GM19452 (cell line): ENCODE results near the gene SPATA12.
A peak's percentile ranks its signal among the peaks of the same experiment; 100 is the strongest.

Experiments
- ATAC-seq: cut with Tn5 transposase; IDR thresholded peaks from one replicate; pipeline ENCODE4 v1.9.1; 2021; ENCODE audit not compliant: unreplicated experiment

Gene SPATA12, protein sequence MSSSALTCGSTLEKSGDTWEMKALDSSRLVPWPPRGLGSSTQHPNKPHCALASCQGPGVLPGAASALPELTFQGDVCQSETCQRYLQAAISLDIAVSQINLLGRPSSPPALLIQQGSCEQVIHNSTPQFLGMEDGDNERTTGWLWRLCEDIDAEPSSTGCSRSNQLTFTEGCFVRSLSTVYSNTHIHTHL

DNA sequence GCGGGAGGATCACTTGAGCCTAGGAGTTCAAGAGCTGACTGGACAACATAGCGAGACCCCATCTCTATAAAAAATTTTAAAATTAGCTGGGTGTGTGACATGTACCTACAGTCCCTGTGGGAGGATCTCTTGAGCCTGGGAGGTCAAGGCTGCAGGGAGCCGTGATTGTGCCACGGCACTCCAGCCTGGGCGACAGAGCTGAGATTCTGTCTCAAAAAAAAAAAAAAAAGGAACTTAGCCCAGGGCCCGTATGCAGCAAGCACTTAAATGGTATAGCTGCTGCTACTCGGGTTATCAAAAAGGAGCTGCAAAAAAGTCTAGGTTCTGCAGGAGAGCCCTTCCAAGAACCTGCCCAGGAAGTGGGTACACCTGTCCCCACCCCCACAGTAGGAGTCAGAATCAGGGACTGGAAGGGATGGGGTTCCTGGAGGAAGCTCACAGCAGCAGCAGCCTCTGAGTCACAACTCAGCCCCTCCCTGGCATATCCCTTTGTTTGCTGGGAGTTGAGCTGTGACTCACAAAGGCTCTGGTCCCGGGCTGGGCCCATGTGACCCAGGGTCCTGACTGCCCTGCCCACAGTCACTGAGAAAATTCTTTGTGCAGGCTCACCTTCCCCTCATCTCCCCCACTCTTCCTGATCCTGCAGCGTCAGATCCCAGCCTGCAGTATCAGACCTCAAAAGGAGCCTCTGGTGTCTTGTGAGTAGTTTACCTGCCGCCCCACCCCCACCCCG lies at the start of gene SPATA12:
TSS of gene SPATA12 (plus strand) at position 576 of the 733 bp plus-strand sequence. CDS start 13,031 bp downstream, outside the sequence.
- ATAC-seq, result no peak

DNA sequence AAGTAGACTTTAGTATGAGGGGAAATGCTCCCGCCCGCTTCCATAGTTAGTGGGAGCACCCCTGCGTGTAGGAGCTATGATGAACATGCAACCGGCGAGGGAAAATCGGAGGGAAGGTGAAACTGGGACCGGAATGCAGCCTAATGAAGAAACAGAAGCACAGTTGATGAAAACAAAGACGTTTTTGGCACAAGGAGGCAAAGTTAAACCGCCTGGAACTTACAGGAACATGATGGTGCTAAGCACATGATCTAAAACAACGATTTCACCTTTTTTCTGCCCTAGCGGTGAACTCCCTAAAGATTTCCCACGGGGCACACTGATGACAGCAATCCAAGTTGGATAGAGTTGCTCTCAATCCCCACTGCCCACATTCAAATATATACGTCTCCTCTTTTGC lies 49.4 kb upstream of the SPATA12 start:
- no peak for ATAC-seq

DNA sequence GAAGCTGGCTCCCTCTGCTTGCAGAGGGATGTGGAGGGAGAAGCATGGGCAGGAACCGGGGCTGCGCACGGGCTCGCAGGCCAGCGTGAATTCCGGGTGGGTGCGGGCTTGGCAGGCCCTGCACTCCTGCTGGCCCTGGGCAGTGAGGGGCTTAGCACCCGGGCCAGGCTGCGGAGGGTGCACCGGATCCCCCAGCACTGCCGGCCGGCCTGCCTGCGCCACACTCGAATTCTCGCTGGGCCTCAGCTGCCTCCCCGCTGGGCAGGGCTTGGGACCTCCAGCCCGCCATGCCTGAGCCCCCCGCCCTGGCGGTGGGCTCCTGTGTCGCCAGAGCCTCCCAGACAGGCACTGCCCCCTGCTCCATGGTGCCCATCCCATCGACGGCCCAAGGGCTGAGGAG lies 47.6 kb upstream of the SPATA12 start:
- ATAC-seq, result no peak

DNA sequence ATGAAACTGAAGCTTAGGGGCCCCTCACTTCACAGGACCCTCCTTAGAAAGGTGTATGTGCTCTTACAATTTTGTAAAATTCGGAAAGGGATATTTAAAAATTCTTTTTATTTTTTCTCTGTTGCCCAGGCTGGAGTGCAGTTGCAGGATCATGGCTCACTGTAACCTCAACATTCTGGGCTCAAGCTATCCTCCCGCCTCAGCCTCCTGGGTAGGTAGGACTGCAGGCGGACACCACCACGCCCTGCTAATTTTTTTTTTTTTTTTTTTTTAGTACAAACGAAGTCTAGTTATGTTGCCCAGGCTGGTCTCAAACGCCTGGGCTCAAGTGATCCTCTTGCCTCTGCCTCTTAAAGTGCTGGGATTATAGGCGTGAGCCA lies 45.1 kb upstream of the SPATA12 start:
- no peak for ATAC-seq

DNA sequence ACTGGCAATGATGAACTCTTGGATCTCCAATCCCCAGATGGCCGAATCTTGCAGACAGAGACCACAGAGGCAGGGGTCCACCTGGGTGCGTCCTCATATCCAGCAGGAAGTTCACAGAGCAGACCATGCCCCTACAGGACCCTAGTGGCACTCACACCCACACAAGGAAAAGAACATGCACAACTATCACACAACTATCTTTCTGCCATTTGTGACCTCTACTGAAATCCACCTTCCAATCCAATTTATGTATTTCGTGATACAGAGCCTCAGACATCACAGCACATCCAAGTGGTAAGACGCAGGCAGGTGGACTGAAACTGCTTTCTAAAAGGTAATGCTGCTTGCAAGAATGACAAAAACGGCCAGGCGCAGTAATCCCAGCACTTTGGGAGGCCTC lies 44.6 kb upstream of the SPATA12 start:
- no peak for ATAC-seq

DNA sequence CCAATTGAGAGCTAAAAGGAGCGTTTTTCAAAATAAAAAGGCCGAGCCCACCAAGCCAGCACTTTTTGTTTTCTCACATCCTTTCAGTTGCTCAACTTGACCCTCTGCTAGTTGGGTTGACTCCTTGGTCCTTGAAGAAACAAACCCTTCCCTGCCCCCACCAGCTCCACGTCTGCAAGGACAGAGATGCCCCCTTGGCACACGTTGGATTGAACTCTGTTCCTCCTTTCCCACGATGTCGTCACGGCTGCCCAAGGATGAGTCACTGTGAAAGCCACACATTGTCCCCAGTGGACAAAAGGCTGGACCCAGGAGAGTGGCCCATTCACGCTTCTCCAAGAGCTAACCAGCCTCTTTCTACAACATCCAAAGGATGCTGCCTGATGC lies 43.0 kb upstream of the SPATA12 start:
- no peak for ATAC-seq

DNA sequence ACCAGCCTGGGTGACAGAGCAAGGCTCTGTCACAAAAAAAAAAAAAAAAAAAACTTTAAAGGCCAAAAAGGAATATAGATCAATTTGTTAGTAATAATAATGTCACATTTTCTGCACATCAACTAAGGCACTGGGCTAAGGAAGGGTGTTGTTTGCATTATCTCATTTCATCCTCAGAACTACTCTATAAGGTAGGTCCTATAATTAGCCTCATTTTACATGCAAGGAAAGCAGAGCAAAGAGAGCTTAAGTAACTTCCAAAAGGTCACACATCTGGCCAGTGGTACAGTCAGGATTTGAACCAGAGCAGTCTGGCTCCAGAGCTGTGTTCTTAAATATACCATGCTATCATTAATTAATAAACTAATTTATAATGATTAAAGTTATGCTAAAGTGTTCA lies 42.2 kb upstream of the SPATA12 start:
- ATAC-seq, result no peak

DNA sequence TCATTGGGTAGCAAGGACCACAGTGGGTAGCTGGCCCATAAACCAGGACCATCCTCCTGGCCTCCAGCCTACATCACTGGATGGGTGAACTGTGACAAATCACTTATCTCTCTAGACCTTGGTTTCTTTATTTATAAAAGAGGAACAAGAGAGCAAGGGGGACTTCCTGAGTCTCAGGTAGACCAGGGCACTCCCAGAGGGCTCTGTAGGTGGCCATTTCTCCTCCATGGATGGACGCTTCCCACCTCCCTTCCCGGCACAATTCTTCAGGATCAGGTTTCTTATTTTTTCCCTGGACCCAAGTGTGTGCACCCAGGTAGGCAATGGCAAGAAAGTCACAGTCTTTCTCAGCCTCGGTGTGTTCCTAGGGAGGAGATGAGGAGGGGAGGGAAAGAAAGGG lies 41.4 kb upstream of the SPATA12 start:
- peak; percentile 58 for ATAC-seq

DNA sequence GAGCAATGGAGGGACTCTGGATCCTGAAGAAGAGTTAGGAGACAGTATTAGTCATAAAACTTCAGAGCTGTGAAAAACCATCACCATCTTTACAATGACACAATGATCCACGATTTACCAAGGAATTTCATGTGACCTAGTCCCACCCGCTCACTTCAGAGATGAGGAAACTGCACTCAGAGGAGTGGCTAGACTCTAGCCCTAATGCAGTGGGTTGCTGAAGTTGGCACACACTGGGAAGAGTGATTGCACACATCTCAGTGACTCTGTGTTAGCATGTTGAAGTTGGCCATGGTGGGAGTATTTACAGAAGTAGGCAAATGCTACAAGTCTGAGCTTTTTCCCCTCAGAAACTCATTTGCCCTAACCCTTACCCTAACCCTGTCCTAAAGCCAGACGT lies 35.2 kb upstream of the SPATA12 start:
- no peak for ATAC-seq

DNA sequence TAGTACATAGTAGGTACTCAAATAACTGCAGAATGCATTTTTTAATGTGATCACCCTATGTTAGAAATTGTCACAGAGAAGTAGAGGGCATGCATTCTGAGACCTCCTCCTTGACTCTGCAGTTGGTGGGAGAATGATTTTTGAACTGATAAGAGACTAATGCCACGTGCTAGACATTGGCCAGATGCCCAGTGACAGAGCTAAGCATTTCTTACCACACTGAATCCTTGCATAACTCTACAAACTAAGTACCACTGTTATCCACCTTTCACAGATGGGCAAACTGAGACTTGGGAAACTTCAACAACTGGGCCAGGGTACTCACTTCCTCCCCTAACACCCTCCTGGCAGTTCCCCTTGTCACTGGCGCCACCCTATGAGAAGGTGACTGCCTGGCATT lies 33.5 kb upstream of the SPATA12 start:
- no peak for ATAC-seq

DNA sequence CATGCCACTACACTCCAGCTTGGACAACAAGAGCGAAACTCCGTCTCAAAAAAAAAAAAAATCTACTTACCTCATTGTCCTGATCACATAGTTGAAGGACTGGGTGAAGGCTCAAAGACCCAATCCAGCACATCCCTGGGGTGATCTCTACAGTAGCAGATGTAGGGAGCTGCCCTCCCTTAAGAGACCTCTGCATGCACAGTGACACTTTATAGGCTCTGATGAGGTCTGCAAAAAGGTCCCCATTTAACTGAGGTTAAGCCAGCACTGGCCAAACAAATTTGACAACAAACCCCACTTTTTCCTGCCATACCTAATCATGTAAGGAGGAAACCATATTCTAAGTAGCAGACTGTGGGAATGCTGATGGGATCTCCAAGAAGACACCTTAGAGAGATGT lies 31.1 kb upstream of the SPATA12 start:
- no peak for ATAC-seq

DNA sequence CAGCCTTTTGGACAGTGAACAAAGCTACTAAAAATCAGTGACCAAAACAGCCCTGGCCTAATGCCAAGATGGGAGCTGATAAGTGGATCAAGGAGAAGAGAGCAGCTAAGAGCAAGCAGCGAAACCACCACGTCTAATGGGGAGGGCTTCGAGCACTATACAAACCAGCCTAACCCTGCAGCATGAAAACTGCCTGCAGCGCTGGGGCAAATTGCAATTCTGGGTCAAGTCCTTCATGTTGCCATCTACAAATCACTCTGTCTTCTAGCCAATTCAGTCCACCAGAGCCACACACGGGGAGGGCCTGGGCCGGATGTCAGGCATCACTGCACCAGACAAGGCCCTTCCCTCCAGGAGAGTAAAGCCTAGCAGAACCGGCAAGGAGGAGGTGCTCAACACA lies 30.5 kb upstream of the SPATA12 start:
- no peak for ATAC-seq

DNA sequence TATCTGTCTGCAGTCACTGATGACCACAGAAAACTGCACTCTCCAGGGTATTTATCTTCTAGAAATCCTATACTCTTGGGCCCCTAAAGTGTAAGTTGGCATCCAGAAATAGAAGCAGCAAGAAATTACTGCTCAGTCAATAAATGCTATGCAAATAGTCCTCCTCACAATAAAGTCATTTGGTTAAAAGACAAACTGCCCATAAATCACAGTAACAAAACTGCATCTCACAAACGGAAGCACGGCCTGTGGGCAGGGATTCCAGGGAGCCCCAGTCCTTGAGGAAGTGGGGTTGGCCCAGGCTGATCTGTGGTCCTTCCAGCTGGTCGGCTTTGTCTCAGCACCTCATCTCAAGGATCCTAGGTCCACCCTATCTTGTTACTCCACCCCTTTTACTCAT lies 29.7 kb upstream of the SPATA12 start:
- ATAC-seq, result no peak

DNA sequence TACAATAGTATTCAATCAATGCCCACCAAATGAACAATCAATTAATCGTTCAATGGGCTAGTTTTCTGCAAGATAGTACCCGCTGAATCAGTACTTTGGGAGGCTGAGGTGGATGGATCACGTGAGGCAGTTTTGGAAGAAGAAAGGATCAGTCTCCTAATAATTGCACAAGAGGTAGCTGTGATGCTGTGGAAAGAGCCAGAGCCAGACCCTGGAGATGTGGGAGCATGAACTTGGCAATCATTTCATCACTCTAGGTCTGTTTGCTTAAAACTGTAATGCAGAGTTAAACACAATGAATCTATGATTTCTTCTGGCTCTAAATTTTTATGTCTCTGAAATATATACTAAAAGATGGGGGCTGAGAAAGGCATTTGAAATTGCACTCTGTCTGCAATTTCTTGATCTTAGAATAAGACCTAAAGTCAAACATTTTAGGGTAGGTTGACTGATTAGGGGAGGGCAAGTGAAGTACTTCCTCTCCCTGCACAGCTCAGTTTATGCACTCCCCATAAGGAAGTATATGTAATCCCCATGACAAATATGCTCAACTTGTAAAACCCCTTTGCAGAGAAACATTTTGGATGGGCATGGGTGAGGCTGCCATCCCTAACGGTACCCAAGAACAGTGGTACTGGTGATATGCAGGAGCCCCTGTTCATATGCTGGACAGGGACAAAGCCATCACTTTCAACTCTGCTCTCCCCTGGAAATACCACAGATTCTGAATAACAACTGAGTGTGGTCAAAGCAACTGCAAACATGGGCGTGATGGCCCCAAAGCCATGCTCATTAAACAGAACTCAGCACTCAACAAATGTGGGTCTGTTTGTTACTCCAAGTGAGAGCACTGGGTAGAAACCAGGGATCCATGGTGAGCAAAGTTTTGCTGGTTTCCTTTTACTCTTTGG lies 28.6 kb upstream of the SPATA12 start:
- no peak for ATAC-seq

DNA sequence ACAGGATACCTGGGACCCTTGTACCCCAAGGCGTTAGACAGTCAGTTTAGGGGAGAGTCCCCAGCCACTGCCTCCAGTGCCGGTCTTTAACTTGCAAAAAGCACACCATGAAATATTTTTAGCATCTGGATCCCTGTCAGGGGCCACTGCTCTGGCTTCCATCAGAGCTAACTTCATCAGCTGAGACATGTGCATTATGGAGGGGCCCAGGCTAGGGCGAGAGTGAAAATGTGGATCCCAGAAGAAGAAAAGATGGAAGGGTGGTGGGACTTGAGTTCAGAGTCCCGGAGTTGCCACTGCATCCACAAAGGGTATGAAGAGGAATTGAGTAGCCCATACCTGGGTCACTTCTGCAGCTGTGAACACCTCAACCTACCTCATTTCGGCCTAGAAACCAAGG lies 23.5 kb upstream of the SPATA12 start:
- ATAC-seq, result no peak

DNA sequence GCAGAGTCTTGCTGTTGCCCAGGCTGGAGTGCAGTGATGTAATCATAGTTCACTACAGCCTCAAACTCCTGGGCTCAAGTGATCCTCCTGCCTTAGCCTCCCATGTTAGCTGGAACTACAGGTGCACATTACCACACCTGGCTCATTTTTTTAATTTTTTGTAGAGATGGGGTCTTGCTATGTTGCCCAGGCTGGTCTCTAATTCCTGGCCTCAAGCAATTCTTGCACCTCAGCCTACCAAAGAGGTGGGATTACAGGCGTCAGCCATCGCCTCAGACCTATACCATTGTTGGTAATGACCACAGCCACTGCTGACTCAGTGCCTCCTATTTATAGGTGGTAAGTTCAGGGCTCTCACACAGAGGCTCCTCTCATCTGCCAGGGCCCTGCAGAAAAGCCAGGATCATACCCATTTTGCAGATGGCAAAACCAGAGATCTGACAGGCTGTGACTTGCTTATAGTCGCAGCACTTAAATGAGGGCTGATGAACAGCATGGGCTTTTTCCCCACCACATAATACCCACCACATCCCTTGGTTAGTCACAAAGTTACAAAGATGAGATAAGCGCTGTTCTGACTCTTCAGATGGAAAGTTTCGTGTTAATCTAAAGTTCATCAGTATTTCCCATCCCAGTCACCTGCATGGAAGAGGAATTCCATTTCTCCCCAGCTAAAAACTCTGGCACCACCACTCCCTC lies 21.8 kb upstream of the SPATA12 start:
- ATAC-seq, result no peak

DNA sequence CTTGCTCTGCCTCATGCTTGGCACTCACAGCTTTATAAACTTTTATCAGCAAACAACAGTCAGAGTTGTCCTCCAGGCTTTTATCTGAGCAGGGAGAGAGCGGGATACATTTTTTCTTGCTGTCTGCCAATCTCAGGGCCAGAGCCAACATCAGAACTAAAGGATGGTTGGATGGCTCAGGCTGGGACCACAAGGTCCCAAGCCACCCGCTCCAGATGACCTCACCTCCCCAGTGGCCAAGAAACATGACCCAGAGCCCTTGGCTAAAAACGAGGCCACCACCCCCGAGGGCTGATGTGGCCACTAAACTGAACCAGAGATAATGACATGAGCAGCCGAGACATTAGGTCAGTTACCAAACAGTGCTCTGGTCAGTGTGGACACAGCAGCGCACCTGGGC lies 18.8 kb upstream of the SPATA12 start:
- ATAC-seq, result no peak

DNA sequence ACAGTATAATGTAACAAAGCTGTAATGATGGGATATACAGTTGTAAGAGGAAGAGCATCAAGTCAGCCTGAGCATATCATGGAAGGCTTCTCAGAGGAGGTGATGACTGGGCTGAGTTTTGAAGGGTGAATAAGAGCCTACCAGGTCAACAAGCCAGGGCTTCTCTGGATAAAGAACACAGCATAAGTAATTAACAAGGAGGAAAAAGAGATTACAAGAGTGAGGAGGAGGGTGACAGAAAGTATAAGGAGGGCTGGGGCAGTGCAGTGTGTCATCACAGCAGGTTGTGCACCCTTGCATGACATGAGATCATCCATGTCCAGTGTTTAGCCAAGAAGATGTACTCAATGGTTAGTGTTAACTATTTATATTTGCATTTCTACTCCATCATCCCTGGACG lies 16.9 kb upstream of the SPATA12 start:
- ATAC-seq, result no peak

DNA sequence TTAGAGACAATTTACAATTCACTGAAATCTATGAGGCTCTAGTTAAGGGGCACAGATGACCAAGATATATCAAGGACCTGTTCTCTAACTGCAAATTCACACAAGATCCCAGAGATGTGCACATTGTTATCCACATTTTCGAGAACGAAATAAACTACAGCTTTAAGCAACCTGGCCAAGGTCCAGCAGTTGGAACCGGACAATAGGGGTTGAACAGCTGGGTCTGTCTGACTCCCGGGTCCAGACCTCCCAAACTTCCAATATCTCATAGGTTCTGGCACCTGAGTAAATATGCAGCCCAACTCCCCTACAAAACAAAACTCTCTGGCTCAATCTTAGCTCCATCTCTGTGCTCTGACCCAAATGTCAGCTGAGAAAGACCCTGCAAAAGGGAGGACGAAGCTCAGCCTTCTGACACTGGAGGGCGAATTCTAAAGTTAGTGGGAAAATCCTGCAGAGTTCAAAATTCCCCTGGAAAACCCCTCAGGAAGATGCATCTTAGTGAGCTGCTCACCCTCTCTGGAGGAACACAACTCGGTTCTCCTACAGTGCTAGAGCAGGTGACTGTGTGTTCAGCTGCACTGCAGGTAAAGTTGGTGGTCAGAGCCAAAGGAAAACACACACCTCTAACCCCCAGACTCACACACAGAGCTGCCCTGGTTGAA lies 14.2 kb upstream of the SPATA12 start:
- no peak for ATAC-seq

DNA sequence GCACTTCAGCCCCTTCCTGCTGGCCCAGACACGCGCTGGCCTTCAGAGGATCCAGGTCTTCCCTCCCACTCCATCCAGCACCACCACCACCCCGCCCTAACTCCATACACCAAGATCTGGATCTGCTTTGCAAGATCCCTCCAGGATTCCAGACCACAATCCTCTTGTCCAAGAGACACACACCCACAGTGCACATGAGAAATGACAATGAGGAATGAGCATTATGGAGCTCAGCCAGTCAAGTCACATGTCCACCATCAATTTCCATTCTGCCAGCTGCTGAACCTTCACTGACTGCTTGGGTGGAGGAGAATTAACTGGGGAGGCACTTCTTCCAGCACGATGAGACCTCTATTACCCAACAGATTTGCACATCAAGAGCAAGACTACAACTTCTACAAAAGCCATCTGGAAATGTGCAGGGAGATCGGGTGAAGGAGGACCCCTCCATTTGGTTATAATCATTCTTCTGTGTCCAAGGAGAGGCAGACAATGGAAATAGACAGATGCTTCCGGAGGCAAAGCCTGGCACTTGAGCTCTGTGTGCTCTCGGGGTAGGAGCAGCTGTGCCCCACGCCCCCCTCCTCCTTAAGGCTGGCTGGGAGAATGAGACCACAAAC lies 12.3 kb upstream of the SPATA12 start:
- no peak for ATAC-seq
